ENCODE measurements around the gene ABO.

ABO gene

DNA sequence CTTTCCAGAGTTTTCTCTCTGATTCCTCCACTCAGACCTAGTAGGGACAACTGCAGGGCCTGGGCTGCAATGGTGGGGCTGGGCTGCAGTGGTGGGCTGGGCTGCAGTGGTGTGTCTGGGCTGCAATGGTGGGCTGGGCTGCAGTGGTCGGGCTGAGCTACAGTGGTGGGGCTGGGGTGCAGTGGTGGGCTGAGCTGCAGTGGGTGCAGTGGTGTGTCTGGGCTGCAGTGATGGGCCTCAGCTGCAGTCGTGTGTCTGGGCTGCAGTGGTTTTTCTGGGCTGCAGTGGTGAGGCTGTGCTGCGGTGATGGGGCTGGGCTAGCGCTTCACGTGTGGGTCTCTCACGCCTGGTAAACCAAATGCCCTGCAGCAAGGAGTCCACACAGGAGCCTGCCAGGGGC, 27.4 kb downstream of the ABO start:
- Histone ChIP-seq H2AFZ (ENCODE audit: low read depth, low read length, severe bottlenecking) (no peak overlapping the region), H3F3A (ENCODE audit: insufficient read depth) (no peaks in the 10 kb centered on the region), H4K20me1 (ENCODE audit: low read depth, low read length) (no peaks in the 10 kb centered on the region), H3K4me3 (ENCODE audit: insufficient read depth, low read length, poor library complexity, severe bottlenecking) (no peak overlapping the region), H3K9me3 (ENCODE audit: insufficient read depth, low read length) (no peaks in the 10 kb centered on the region), H3K36me3 (ENCODE audit: low read length) (no peaks in the 10 kb centered on the region), H3K79me2 (ENCODE audit: insufficient read depth, low read length) (no peaks in the 10 kb centered on the region), H3K9me2 (replicated peaks; ENCODE audit: insufficient read depth, low read length) (no peaks in the 10 kb centered on the region), H3K9ac (ENCODE audit: low read length) (no peak overlapping the region), H3K4me2 (ENCODE audit: low read depth, low read length, poor library complexity, severe bottlenecking) (no peak overlapping the region), H3K27ac (ENCODE audit: low read depth, low read length) (no peak overlapping the region), H3K27me3 (ENCODE audit: low read length) (no peaks in the 10 kb centered on the region)
- TF ChIP-seq EZH2phosphoT487 (conservative IDR thresholded peaks at IDR 0.05; ENCODE audit: low read length), result no peak
- no peak for TF ChIP-seq CTCF (IDR thresholded peaks at IDR 0.05; ENCODE audit: insufficient read depth, low read length, poor library complexity, severe bottlenecking)

DNA sequence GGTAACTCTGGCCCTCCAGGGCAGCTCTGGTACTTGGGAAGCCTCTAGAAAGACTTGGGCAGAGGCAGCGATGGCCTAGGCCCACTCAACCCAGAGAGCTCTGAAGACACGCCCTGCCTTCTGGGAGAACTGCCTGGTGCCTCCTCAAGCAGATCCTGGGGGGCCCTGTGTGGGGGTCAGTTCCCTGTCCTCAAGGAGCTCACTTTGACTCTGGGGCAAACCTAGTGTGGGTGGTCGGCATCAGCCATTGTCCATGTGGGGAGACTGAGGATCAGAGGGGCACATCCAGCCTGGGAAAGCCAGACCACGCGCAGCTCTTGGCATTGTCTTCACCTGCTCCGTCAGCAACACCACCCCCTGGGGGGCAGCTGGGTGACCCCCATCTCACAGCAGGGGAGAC, 28.0 kb downstream of the ABO start:
- no peak overlapping the region for H3K4me3 ChIP-seq (ENCODE audit: insufficient read depth, low read length, poor library complexity, severe bottlenecking)
- H3F3A ChIP-seq (ENCODE audit: insufficient read depth), result no peaks in the 10 kb centered on the region
- H3K9me3 ChIP-seq (ENCODE audit: insufficient read depth, low read length), result no peaks in the 10 kb centered on the region
- TF ChIP-seq CTCF (IDR thresholded peaks at IDR 0.05; ENCODE audit: insufficient read depth, low read length, poor library complexity, severe bottlenecking) (no peak), EZH2phosphoT487 (conservative IDR thresholded peaks at IDR 0.05; ENCODE audit: low read length) (no peak)
- H3K27ac ChIP-seq (ENCODE audit: low read depth, low read length), result no peak overlapping the region
- H3K4me2 ChIP-seq (ENCODE audit: low read depth, low read length, poor library complexity, severe bottlenecking), result no peak overlapping the region
- no peaks in the 10 kb centered on the region for H3K79me2 ChIP-seq (ENCODE audit: insufficient read depth, low read length)
- no peaks in the 10 kb centered on the region for H3K9me2 ChIP-seq (replicated peaks; ENCODE audit: insufficient read depth, low read length)
- H3K9ac ChIP-seq (ENCODE audit: low read length), result no peak overlapping the region
- no peaks in the 10 kb centered on the region for H4K20me1 ChIP-seq (ENCODE audit: low read depth, low read length)
- no peak overlapping the region for H2AFZ ChIP-seq (ENCODE audit: low read depth, low read length, severe bottlenecking)
- H3K27me3 ChIP-seq (ENCODE audit: low read length), result no peaks in the 10 kb centered on the region
- no peaks in the 10 kb centered on the region for H3K36me3 ChIP-seq (ENCODE audit: low read length)

DNA sequence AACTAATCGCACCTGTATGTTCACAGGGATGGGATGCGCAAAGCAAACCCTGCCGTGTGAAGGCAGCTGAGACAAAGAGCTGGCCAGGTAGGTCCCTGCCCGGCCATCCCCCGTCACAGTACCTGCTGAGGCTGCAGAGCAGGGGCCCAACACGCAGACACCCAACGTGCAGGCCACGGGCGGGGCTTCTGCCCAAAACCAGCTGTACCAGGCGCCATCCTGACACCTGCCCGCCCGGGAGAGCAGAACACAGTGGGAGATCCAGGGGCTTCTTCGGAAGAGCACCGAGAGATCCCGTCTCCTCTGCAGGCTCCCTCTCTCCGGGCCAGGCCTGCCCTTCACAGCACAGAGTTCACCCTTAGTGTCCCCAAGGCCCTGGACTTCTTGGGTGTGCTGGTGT, 28.4 kb downstream of the ABO start:
- no peaks in the 10 kb centered on the region for H3K9me3 ChIP-seq (ENCODE audit: insufficient read depth, low read length)
- TF ChIP-seq EZH2phosphoT487 (conservative IDR thresholded peaks at IDR 0.05; ENCODE audit: low read length) (no peak), CTCF (IDR thresholded peaks at IDR 0.05; ENCODE audit: insufficient read depth, low read length, poor library complexity, severe bottlenecking) (no peak)
- H3K36me3 ChIP-seq (ENCODE audit: low read length), result no peaks in the 10 kb centered on the region
- no peak overlapping the region for H3K27ac ChIP-seq (ENCODE audit: low read depth, low read length)
- H3K27me3 ChIP-seq (ENCODE audit: low read length), result no peaks in the 10 kb centered on the region
- H3K4me2 ChIP-seq (ENCODE audit: low read depth, low read length, poor library complexity, severe bottlenecking), result no peak overlapping the region
- no peaks in the 10 kb centered on the region for H3K9me2 ChIP-seq (replicated peaks; ENCODE audit: insufficient read depth, low read length)
- H3K79me2 ChIP-seq (ENCODE audit: insufficient read depth, low read length), result no peaks in the 10 kb centered on the region
- H2AFZ ChIP-seq (ENCODE audit: low read depth, low read length, severe bottlenecking), result no peak overlapping the region
- H3F3A ChIP-seq (ENCODE audit: insufficient read depth), result no peaks in the 10 kb centered on the region
- H3K4me3 ChIP-seq (ENCODE audit: insufficient read depth, low read length, poor library complexity, severe bottlenecking), result no peak overlapping the region
- no peak overlapping the region for H3K9ac ChIP-seq (ENCODE audit: low read length)
- no peaks in the 10 kb centered on the region for H4K20me1 ChIP-seq (ENCODE audit: low read depth, low read length)

- Histone ChIP-seq H3K27me3 (ENCODE audit: low read length) (no peaks in the 10 kb centered on the region), H3K4me2 (ENCODE audit: low read depth, low read length, poor library complexity, severe bottlenecking) (no peak overlapping the region), H2AFZ (ENCODE audit: low read depth, low read length, severe bottlenecking) (no peak overlapping the region), H3K9ac (ENCODE audit: low read length) (no peak overlapping the region), H3K27ac (ENCODE audit: low read depth, low read length) (no peak overlapping the region), H3K9me2 (replicated peaks; ENCODE audit: insufficient read depth, low read length) (no peaks in the 10 kb centered on the region), H3K36me3 (ENCODE audit: low read length) (no peaks in the 10 kb centered on the region), H3K4me3 (ENCODE audit: insufficient read depth, low read length, poor library complexity, severe bottlenecking) (no peak overlapping the region), H4K20me1 (ENCODE audit: low read depth, low read length) (no peaks in the 10 kb centered on the region), H3K9me3 (ENCODE audit: insufficient read depth, low read length) (no peaks in the 10 kb centered on the region), H3K79me2 (ENCODE audit: insufficient read depth, low read length) (no peaks in the 10 kb centered on the region), H3F3A (ENCODE audit: insufficient read depth) (no peaks in the 10 kb centered on the region)
- TF ChIP-seq EZH2phosphoT487 (conservative IDR thresholded peaks at IDR 0.05; ENCODE audit: low read length), result no peak
- TF ChIP-seq CTCF (IDR thresholded peaks at IDR 0.05; ENCODE audit: insufficient read depth, low read length, poor library complexity, severe bottlenecking), result no peak
Measured at GRCh38 chr9:133242991-133243390, 32.0 kb downstream of the ABO start.
